Limb (tissue), 2 donors: ENCODE data around the gene KCNAB3.
A peak's percentile ranks its signal among the peaks of the same experiment; 100 is the strongest.

ENCODE experiments used
- DNase-seq, 2 donors: peaks; one replicate each; pipeline ENCODE4 v3.0.0-alpha.2; 2016; ENCODE audit errors: extremely low spot score in 2 of 2

The KCNAB3 gene

DNA sequence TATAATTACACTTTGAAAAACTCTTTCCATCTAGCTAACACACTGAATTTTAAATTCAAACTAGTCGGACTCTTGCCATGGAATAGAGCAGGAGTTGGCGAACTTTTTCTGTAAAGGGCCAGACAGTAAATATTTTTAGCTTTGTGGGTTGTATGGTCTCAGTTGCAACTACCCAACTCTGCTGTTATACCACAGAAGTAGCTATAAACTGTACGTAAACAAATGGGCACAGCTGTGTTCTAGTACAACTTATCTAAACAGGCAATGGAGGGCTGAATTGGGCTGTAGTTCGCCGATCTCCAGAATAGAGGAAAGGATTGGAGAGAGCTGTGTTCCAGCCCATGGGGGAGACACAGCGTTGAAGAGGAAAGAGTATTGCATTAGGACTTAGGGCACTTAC, 11.1 kb upstream of the KCNAB3 start:
- no peak for DNase-seq

DNA sequence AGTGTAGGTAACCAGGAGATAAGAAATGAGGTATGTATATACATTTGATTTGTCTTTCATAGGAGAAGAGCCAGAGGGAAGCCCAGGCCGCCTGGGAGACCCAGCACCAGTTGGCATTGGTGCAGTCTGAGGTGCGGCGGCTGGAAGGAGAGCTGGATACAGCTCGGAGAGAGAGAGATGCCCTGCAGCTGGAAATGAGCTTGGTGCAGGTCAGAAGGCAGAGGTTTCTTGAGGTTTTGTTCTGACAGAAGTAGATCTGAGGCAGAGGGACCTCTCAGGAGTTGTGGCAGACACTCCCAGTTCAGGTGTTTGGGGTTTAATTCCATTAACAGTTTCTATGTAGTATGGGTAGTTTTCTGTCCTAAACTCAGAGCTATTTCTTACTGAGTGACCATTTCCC, 10.4 kb upstream of the KCNAB3 start:
- no peak for DNase-seq

GRCh38 chr17:7935859-7936258, 6.2 kb upstream of the KCNAB3 start:
- no peak for DNase-seq

DNA sequence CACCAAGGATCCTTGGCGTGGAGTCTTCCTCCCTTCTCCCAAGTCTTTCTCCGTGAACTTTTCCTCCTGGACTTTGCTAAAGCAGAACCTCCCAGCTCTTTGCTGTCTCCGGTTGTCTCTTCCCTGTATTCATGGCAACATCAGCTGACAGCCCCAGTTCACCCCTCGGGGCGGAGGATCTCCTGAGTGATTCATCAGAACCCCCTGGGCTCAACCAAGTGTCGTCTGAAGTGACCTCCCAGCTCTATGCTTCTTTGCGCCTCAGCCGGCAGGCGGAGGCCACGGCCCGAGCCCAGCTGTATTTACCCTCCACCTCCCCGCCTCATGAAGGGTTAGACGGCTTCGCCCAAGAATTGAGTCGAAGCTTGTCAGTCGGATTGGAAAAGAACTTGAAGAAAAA, 3.3 kb upstream of the KCNAB3 start:
- DNase-seq = no peak

- peak in 1 of 2 donors; percentile 49 for DNase-seq
Measured at GRCh38 chr17:7932483-7932891, 2.8 kb upstream of the KCNAB3 start.

DNA sequence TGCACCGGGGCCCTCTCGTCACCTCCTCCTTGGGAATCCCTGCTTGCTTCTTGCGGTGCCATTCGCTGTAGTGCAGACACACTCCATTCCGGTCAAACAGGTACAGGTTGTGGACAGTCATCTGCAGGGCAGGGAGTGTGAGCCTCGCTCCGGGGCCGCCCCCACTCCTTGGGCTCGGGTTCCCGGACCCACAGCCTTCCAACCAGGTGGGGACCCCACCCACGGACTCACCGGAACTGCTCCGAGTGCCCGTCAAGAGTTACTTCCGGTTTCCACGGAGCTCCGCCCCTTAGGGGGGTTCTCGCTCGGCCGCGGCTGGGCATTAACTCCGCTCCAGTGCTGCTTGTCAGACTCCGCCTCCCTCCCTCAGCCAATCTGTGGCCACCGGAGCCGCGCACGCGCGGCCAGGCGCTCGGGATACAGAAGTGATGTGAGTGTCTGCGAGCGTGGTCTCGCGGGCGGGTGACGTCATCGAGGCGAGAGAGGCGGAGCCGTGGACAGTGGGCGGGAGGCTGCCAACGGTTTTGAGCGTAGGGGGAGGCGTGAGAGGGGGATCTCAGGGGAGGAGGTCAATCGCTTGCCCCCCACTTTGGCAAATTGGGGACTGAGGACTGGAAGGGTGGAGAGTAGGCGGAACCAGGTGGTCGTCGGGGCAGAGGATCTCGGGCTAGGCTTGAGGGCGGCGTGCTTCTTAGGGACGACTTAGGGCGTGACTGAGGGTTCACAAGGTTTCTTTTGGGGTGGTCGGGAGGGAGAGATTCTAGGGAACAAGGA, 2.2 kb upstream of the KCNAB3 start, which contains the start of the genes CNTROB and TRAPPC1:
TSS of gene CNTROB (plus strand) at position 498 of the 774 bp plus-strand sequence. CDS start 874 bp downstream, outside the sequence.
TSS of gene TRAPPC1 (minus strand) at position 238 of the 774 bp plus-strand sequence. CDS start at position 121, 117 bp downstream.
- peak; percentile 100 for DNase-seq

DNA sequence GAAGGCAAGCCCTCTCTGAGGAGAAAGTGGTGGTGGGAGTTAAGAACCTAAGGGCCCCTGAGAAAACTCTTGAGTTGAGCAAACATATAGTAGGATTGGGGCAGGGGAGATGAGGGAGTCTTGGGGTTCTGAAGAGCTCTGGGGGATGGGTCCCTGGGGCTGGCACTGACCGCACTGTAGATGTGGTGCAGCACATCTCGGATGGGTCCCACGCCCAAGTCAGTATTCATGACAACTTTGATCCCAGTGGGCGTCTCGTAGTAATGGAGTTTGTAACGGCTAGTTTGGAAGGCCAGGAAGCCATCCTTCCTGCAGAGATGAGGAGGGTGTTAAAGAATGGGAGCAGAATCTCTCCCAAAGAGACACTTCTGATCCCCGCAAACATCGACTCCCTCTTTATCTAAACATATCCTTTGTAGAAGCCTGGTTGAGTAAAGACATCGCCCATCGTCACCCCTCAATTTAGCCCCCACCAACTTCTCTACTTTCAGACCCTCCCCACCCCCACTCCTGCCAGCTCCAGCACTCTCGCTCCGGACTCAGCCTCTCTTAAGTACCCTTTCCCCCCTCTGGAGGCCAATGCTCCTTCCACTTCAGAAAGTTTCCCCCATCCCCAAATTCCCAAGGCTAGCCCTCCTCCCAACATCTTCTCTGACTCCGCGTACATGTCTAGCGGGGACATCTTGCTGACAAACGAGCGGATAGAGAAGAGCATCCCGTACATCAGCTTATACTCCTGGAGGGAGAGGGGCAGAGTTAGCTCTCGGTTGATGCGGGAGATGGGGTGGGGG, 1.4 kb upstream of the KCNAB3 start:
- DNase-seq = no peak

DNA sequence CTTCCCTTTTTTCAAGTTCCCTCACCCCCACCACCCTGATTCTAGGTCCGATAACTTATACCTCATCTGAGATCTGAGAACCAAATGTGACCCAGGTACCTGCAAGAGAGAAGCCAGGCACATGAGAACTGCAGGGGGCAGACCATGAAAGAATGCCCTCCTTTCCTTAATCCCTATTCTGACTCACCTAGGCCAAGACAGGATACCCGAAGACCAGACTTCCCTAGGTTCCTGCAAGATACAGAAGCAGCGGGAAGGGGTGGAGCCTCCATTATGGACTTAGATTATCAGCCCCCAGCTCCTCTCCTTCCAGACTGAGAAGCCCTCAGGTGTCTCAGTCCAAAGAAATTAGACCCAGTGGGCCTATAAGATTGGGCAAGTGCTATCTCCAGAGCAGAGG, 2.1 kb downstream of the KCNAB3 start:
- no peak for DNase-seq

DNA sequence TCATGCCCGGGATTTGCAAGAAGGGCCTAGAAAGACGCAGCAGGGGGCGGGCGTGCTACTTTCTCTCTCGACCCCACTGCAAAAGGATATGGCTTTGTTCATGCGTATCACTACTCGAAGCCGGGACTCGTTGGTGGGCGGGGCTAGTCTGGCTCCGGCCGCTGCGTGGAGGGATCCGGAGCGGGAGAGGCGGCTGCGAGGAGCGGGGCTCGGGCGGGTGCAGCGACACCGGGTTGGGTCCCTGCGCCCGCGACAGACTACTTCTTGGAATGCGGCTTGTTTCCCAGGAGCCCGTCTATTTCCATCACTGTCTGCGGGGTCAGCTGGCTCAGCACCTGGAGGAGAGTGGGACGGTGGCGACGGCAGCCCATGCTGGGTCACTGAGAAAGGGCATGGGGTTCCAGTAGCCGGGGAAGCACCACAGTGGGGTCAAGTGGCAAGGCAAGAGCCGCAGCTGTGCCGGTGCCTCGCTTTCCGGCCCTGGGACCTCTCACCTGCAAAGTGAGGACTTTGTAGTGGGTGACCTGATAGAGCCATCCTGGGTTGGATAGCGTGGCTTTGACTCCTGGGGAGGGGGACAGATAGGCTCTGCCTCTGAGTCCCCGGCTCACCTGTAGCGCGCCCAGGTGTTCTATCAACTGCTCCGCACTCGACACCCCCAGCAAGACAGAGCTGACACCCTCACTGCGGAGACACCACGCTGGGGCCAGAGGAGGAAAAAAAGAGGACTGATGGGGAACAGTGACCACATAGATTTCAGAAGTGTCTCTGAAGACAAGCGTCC, 6.6 kb downstream of the KCNAB3 start:
- peak; percentile 92 to 94 for DNase-seq

- DNase-seq = peak in 1 of 2 donors; percentile 16
Measured at GRCh38 chr17:7922269-7922844, 7.3 kb downstream of the KCNAB3 start.

DNA sequence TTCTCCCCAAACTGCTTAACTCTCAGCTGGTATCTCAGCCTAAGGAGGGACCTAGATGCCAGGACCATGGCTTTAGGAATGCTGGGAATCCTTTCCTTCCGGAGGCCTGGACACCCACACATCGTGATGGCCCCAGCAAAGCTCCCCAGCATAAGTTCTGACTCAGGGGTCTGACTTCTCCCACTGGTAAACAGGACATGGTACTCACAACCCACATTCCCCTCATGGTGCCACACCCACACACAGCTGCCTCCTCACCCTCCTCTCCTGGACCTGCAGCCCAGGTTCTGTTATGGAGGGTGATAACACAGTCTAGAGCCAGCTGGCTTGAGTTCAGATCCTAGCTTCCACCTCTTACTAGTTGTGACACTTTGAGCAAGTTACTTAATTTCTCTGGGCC, 12.8 kb downstream of the KCNAB3 start:
- DNase-seq = no peak

DNA sequence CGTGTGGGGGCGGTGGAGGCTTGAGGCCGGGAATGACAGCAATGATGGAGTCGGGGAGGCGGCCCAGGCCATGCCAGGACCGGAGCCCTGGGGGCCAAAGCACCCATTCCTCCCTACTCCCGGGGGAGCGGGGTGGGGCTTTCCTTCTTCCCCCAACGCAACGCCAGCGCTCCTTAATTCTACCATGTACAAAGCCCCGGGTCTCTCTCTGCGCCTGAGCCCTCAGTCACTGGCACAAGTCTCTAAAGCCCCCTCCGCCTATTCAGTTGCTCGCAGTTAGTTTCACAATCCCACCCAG, 13.3 kb downstream of the KCNAB3 start:
- no peak for DNase-seq

DNA sequence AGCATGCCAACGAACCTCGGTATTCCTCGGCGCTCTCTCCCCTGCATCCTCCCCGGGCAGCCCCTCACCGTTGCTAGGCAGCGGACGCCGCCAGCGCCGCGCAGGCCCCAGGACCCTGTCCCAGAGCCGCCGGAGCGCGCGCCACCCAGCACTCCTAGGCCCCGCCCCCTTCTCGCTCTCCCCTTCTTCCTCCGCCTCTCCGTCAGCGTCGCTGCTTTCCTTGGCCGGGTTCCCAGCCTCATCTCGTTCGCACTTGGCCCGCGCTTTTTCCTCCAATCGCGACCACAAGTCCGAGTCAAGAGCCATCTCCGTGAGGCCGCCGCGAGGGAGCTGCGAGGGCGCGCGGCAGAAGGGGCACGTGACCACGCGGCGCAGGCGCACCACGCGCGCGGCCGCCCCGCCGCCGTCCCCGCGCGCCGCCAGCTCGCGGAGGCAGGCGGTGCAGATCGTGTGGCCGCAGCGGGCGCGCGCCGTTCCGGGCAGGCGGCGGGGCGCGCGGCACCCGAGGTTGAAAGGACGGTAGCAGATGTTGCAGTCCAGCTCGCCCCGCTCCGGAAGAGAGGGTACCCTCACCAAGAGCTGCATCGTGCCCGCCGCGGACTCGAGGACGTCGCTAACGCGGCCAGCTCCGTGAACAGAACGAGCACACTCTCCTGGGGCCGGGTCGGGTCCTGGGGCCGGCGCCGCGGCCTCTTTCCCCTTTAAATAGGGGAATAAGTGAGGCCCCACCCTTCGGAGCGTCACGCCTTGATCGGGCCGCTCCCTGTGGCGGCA, 13.9 kb downstream of the KCNAB3 start, which contains the start of gene RNF227:
TSS of gene RNF227 (minus strand) at position 679 of the 774 bp plus-strand sequence. CDS start at position 585, 94 bp downstream.
- DNase-seq = peak; percentile 97 to 98

DNA sequence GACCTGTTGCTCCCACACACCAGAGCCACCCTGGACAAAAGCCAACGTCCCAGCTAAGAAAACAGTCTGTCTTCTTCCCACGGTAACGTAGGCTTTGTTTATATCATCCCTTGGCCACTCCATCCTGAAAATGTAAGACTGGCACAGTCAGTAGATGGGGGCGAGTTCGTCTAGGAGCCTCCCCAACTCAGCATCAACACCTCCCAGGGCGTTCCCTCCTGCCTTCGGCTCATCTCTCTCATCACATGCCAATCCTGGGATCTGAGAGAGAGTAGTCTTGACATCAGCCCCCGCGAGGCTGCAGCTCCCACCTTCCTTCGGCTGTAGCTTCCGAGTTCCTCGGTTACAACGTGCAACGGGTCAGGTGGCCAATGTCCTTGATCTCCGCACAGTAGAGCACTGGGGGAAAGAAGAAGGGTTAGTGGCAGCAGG, 14.5 kb downstream of the KCNAB3 start:
- peak in 1 of 2 donors; percentile 5 for DNase-seq

GRCh38 chr17:7912927-7913524, 16.6 kb downstream of the KCNAB3 start:
- peak in 1 of 2 donors; percentile 60 for DNase-seq

DNA sequence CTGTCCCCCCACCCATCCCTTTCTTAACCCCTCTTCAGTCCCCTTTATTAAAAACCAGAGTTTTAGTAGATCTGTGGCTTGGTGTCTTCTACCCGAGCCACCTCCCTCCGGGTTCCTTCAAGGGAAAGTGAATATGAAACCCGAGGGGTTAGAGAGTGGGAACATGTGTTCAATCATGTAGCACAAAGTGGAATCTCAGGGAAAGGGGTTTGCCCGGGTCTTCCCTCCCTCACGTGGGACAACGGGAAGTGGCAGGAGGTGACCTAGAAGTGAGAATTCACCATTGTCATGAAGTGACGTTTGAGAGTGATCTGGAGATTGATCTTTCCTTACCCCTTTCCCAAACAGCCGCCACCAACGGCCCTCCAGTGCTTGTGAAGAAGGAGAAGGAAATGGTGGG, 18.5 kb downstream of the KCNAB3 start:
- DNase-seq = no peak

DNA sequence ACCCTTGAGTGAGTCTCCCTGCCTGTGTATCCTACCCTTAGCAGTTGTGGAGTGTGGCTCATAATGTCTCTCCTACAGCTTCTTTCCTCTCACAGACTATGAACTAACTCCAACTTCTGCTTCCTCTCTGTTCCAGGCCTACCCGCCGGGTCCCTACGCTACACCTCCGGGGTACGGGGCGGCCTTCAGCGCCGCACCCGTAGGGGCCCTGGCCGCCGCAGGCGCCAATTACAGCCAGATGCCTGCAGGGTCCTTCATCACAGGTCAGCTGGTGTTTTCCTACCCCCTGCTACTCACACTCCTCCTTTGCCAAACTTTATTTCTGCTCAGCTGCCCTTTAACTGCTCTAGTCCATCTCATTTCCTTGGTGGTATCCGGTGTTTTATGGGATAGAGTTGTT, 18.9 kb downstream of the KCNAB3 start:
- DNase-seq = no peak

DNA sequence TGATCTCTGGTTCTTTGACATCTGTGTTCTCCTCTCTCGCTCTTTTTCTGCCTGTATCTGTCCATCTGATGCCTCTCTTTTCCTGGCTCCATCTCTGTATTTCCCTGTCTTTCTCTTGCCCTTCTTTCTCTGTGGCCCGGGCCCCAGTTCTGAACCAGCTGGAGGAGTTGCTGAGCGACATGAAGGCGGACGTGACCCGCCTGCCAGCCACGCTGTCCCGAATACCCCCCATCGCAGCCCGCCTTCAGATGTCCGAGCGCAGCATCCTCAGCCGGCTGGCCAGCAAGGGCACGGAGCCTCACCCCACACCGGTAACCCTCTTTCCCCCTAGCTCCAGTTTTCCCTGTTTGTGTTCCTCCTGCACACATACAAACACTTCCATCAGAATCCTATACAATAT, 19.4 kb downstream of the KCNAB3 start:
- DNase-seq = no peak

DNA sequence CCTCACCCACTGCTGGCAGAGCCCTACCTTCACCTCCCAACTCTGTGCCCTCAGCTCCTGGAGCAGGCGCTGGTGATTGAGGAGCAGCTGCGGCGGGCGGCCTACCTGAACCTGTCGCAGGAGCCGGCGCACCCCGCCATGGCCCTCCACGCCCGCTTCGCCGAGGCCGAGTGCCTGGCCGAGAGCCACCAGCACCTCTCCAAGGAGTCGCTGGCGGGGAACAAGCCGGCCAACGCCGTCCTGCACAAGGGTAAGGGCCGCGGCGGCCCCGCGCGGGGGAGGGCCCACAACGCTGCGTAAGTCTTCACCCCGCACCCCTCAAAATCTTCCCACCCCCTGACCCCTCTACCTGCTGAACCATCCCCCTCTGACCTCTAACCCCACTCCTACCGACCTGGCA, 20.6 kb downstream of the KCNAB3 start:
- no peak for DNase-seq
